ENCODE data around the gene ATRIP. TPM values are rescaled to one million over a fixed set of nuclear protein-coding genes. Genes with fewer than 3 reads are reported as not detected.

ATRIP gene
- polyA plus RNA-seq, 1 of the 3 experiments (the other 2 are of a cell fraction), result 5.6 TPM

Other genes with a start within 250 kb of the ATRIP start
- not detected in 2 replicates for gene CAMP, start 223.2 kb upstream of the ATRIP start, polyA plus RNA-seq (2012; rRNA removed)
- 4.4 and 8.0 TPM in 2 replicates for gene ZNF589, start 205.6 kb upstream of the ATRIP start, polyA plus RNA-seq (2012; rRNA removed)
- gene NME6, start 145.4 kb upstream of the ATRIP start, polyA plus RNA-seq (2012; rRNA removed), result 16.4 and 21.1 TPM in 2 replicates
- not detected in 2 replicates for gene SPINK8, start 113.1 kb upstream of the ATRIP start, polyA plus RNA-seq (2012; rRNA removed)
- gene FBXW12, start 74.5 kb upstream of the ATRIP start, polyA plus RNA-seq (2012; rRNA removed), result 0.07 TPM in 1 of 2 replicates, not detected in the other
- gene PLXNB1, start 16.7 kb upstream of the ATRIP start, polyA plus RNA-seq (2012; rRNA removed), result 38.0 and 39.8 TPM in 2 replicates
- 24.2 and 29.6 TPM in 2 replicates for gene CCDC51, start 6.6 kb upstream of the ATRIP start, polyA plus RNA-seq (2012; rRNA removed)
- 393 and 438 TPM in 2 replicates for gene TMA7, start 6.5 kb upstream of the ATRIP start, polyA plus RNA-seq (2012; rRNA removed)
- gene SHISA5, start 57.4 kb downstream of the ATRIP start, polyA plus RNA-seq (2012; rRNA removed), result 141 and 194 TPM in 2 replicates
- gene PFKFB4, start 110.1 kb downstream of the ATRIP start, polyA plus RNA-seq (2012; rRNA removed), result 5.7 and 6.7 TPM in 2 replicates
- gene UCN2, start 117.0 kb downstream of the ATRIP start, polyA plus RNA-seq (2012; rRNA removed), result 0.50 and 0.69 TPM in 2 replicates
- gene COL7A1, start 148.6 kb downstream of the ATRIP start, polyA plus RNA-seq (2012; rRNA removed), result 7.1 and 10.8 TPM in 2 replicates
- gene UQCRC1, start 162.9 kb downstream of the ATRIP start, polyA plus RNA-seq (2012; rRNA removed), result 284 and 317 TPM in 2 replicates
- not detected in 2 replicates for gene TMEM89, start 175.0 kb downstream of the ATRIP start, polyA plus RNA-seq (2012; rRNA removed)
- gene SLC26A6, start 188.7 kb downstream of the ATRIP start, polyA plus RNA-seq (2012; rRNA removed), result 31.9 and 39.6 TPM in 2 replicates
- gene CELSR3, start 216.1 kb downstream of the ATRIP start, polyA plus RNA-seq (2012; rRNA removed), result 10.0 and 11.7 TPM in 2 replicates
- gene NCKIPSD, start 239.2 kb downstream of the ATRIP start, polyA plus RNA-seq (2012; rRNA removed), result 20.4 and 24.9 TPM in 2 replicates